Ovary (tissue), 9 donors: Measurements from ENCODE around the gene MKNK1. TPM values are rescaled to one million over a fixed set of nuclear protein-coding genes. Genes with fewer than 3 reads are reported as not detected.

Experiments
- DNase-seq, 5 donors: peaks; one replicate each; pipeline ENCODE4 v3.0.0-alpha.2; 2019 to 2020
- H3K27ac ChIP-seq, 2 donors: fragments of 200-600 bp; one replicate each; pipeline versions ENCODE4 v1.5.1 to v1.8.0; 2019 to 2022
- H3K27me3 ChIP-seq: fragments of 200-600 bp; one replicate; pipeline ENCODE4 v1.8.0; 2022
- H3K36me3 ChIP-seq: fragments of 200-600 bp; sonication (generic); one replicate; pipeline ENCODE4 v1.5.1; 2019
- H3K4me1 ChIP-seq: one replicate; pipeline ENCODE4 v1.8.1; 2013; ENCODE audit warnings: mild to moderate bottlenecking, moderate library complexity; ENCODE audit not compliant: insufficient read depth
- H3K4me3 ChIP-seq: fragments of 200-600 bp; sonication (generic); one replicate; pipeline ENCODE4 v1.5.1; 2017
- H3K9me3 ChIP-seq, 2 donors: fragments of 200-600 bp in 1 of 2; sonication (generic) in 1 of 2; one replicate each; pipeline versions ENCODE4 v1.5.1 to v1.8.1; 2013 to 2019; ENCODE audit warnings: mild to moderate bottlenecking in 1 of 2, moderate library complexity in 1 of 2
- EP300 ChIP-seq: sonication (generic); formaldehyde crosslinking; IDR thresholded peaks from one replicate; pipeline ENCODE4 v1.6.1; 2017; ENCODE audit warnings: antibody characterized with exemption
- POLR2A ChIP-seq: fragments of 450-650 bp; IDR thresholded peaks from one replicate; pipeline ENCODE4 v1.6.1; 2017; ENCODE audit warnings: antibody characterized with exemption, mild to moderate bottlenecking, moderate library complexity
- WGBS, 3 donors: extraction: QIAGEN DNeasy Blood & Tissue Kit in 1 of 3; methylation state at CpG; one replicate each; pipeline versions ENCODE4 v1.1.5 to v1.1.7; 2013 to 2017; 5-methylcytosine and 5-hydroxymethylcytosine counted together
- intact Hi-C, 4 donors: fragments of 100-400 bp; cut with DNase I; formaldehyde crosslinking; loops; one replicate each; pipeline versions ENCODE4 v1.11.0 to v1.15.1; 2022 to 2023
- polyA plus RNA-seq, 2 donors: library from polyadenylated mRNA; stranded (reverse); fragments of 200-250 nt in 1 of 2; fragments of 350-450 nt in 1 of 2; fragmentation: Illumina TruSeq in 1 of 2; extraction: RNeasy Lipid Tissue Mini Kit (QIAGEN cat#74804) in 1 of 2; gene quantifications; one replicate each; pipeline ENCODE4 v1.2.3, GENCODE V29; 2013 to 2014
- total RNA-seq, 7 donors: library from RNA; depleted of rRNA in 2 of 7; stranded (reverse); fragments of >200 nt in 2 of 7; fragmentation: NEBNext Ultra II Directional in 3 of 7; extraction: Animal tissue kit (Norgen Biotek cat#: 25700) in 3 of 7; gene quantifications; one replicate each; pipeline versions ENCODE4 v1.1.0 to v1.2.4, GENCODE V29; 2016 to 2023
- TF ChIP-seq, protein P1 (sequence below), 3 donors: fragments of 450-650 bp in 2 of 3; fragments of 200-600 bp in 1 of 3; IDR thresholded peaks; one replicate each; pipeline versions ENCODE4 v1.5.1 to v1.8.0; 2016 to 2022; ENCODE audit warnings: antibody characterized with exemption in 3 of 3, mild to moderate bottlenecking in 1 of 3
- donor health status: DM: no; HTN: no; CAD: no; lungs with moderate emphysema.
- donor health status: DM: no; HTN: no; CAD: no.
- donor health status: Bipolar disorder and iron deficiency.
- donor health status: DM: yes; HTN: yes; CAD: no.
- donor health status: DM: no; HTN: no; CAD: no.
- donor health status: DM: yes; HTN: yes; CAD: no.

Gene MKNK1
- total and polyA plus RNA-seq, 9 donors: 21.0 to 39.3 (median 24.9) TPM

- no peak overlapping the region for H3K27ac ChIP-seq
- intact Hi-C loops: no loop called here
- no peak overlapping the region for H3K4me3 ChIP-seq
- 84 to 88% (median 85%) methylated on average over 3 of the region's 3 CpGs for WGBS, 3 donors
- H3K36me3 ChIP-seq: no peaks in the 10 kb centered on the region
- no peaks in the 10 kb centered on the region for H3K27me3 ChIP-seq
- H3K9me3 ChIP-seq: no peaks in the 10 kb centered on the region
- peaks cover 6% of the 10 kb centered on the region for H3K4me1 ChIP-seq
- no peak for DNase-seq
- TF ChIP-seq EP300: no peak
- no peak for TF ChIP-seq POLR2A
- TF ChIP-seq, protein P1, sequence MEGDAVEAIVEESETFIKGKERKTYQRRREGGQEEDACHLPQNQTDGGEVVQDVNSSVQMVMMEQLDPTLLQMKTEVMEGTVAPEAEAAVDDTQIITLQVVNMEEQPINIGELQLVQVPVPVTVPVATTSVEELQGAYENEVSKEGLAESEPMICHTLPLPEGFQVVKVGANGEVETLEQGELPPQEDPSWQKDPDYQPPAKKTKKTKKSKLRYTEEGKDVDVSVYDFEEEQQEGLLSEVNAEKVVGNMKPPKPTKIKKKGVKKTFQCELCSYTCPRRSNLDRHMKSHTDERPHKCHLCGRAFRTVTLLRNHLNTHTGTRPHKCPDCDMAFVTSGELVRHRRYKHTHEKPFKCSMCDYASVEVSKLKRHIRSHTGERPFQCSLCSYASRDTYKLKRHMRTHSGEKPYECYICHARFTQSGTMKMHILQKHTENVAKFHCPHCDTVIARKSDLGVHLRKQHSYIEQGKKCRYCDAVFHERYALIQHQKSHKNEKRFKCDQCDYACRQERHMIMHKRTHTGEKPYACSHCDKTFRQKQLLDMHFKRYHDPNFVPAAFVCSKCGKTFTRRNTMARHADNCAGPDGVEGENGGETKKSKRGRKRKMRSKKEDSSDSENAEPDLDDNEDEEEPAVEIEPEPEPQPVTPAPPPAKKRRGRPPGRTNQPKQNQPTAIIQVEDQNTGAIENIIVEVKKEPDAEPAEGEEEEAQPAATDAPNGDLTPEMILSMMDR (IDR thresholded peaks at IDR 0.05): no peak
Observed at GRCh38 chr1:46601257-46602007, 2.6 kb downstream of the MKNK1 start.

GRCh38 chr1:46599059-46599970 is 4.8 kb downstream of the MKNK1 start:
- no peaks in the 10 kb centered on the region for H3K27me3 ChIP-seq
- H3K36me3 ChIP-seq: no peaks in the 10 kb centered on the region
- TF ChIP-seq POLR2A: no peak
- no peak for TF ChIP-seq EP300
- TF ChIP-seq, protein P1 (IDR thresholded peaks at IDR 0.05): no peak
- intact Hi-C loops: no loop called here
- WGBS, 3 donors: 76 to 80% (median 79%) methylated on average over 9 of the region's 9 CpGs
- no peak overlapping the region for H3K4me3 ChIP-seq
- no peak overlapping the region for H3K27ac ChIP-seq
- H3K9me3 ChIP-seq: no peaks in the 10 kb centered on the region
- H3K4me1 ChIP-seq: peaks cover 6% of the 10 kb centered on the region
- no peak for DNase-seq

DNA sequence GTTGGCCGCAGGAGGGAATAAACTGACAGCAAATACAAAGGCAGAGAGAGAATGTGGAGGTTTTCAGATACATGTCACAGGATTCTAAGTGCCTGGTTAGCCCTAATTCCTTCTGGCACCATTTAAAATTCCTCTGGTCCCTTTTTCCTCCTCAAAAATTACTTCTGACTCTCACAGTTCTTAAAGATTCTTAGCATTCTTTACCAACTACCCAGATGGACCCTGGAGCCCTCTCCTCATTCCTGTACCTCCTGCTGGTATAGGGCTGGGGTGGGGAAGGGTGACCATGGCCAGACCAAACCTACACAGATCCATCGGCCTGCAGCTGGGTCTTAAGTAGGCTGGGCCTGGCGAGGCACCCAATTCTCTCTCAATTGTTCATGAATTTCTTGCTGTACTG is 7.2 kb downstream of the MKNK1 start:
- no peak overlapping the region for H3K27ac ChIP-seq
- peaks cover 3% of the 10 kb centered on the region for H3K4me1 ChIP-seq
- 92 to 95% (median 93%) methylated on average over 3 of the region's 3 CpGs for WGBS, 3 donors
- H3K9me3 ChIP-seq: no peaks in the 10 kb centered on the region
- no peak for DNase-seq
- no peaks in the 10 kb centered on the region for H3K36me3 ChIP-seq
- no peaks in the 10 kb centered on the region for H3K27me3 ChIP-seq
- TF ChIP-seq POLR2A (no peak), EP300 (no peak)
- TF ChIP-seq, protein P1 (IDR thresholded peaks at IDR 0.05): no peak
- intact Hi-C loops: no loop called here
- H3K4me3 ChIP-seq: no peak overlapping the region

- Histone ChIP-seq H3K4me3 (no peak overlapping the region), H3K4me1 (peaks cover 3% of the 10 kb centered on the region), H3K27ac (no peak overlapping the region), H3K27me3 (no peaks in the 10 kb centered on the region), H3K9me3 (no peaks in the 10 kb centered on the region), H3K36me3 (no peaks in the 10 kb centered on the region)
- TF ChIP-seq, protein P1 (IDR thresholded peaks at IDR 0.05): no peak
- TF ChIP-seq EP300 (no peak), POLR2A (no peak)
- 93 to 98% (median 96%) methylated on average over 1 of the region's 1 CpG for whole genome bisulfite sequencing, 3 donors
- intact Hi-C loops: no loop called here
- no peak for DNase-seq
Observed at GRCh38 chr1:46596036-46596435, 8.0 kb downstream of the MKNK1 start.
